ENCODE measurements around the gene LGALS9.

LGALS9 gene

GRCh38 chr17:27630607-27631410 is at the start of gene LGALS9:
TSS of gene LGALS9 (plus strand) at chr17:27631188. CDS start at chr17:27631266, 78 bp downstream.
- in situ Hi-C loops (cut with HindIII; ENCODE audit: low sequenced_read_pairs), result no loop called here

- in situ Hi-C loops (cut with HindIII; ENCODE audit: low sequenced_read_pairs), result no loop called here
These were observed 48.3 kb upstream of the LGALS9 start for GRCh38 chr17:27582696-27583095.

GRCh38 chr17:27585153-27585681 is 45.8 kb upstream of the LGALS9 start:
- in situ Hi-C loops (cut with HindIII; ENCODE audit: low sequenced_read_pairs), result no loop called here

GRCh38 chr17:27585792-27586191 is 45.2 kb upstream of the LGALS9 start:
- in situ Hi-C loops (cut with HindIII; ENCODE audit: low sequenced_read_pairs), result no loop called here

GRCh38 chr17:27586203-27586721 is 44.7 kb upstream of the LGALS9 start:
- in situ Hi-C loops (cut with HindIII; ENCODE audit: low sequenced_read_pairs), result no loop called here

GRCh38 chr17:27588354-27588753 is 42.6 kb upstream of the LGALS9 start:
- in situ Hi-C loops (cut with HindIII; ENCODE audit: low sequenced_read_pairs), result no loop called here

- in situ Hi-C loops (cut with HindIII; ENCODE audit: low sequenced_read_pairs), result no loop called here
These were observed 40.1 kb upstream of the LGALS9 start for GRCh38 chr17:27590864-27591263.

GRCh38 chr17:27591986-27592385 is 39.0 kb upstream of the LGALS9 start:
- in situ Hi-C loops (cut with HindIII; ENCODE audit: low sequenced_read_pairs), result no loop called here

- in situ Hi-C loops (cut with HindIII; ENCODE audit: low sequenced_read_pairs), result no loop called here
These were observed 37.6 kb upstream of the LGALS9 start for GRCh38 chr17:27593232-27593856.

- in situ Hi-C loops (cut with HindIII; ENCODE audit: low sequenced_read_pairs), result no loop called here
These were observed 37.1 kb upstream of the LGALS9 start for GRCh38 chr17:27593857-27594255.

- in situ Hi-C loops (cut with HindIII; ENCODE audit: low sequenced_read_pairs), result no loop called here
These were observed 35.8 kb upstream of the LGALS9 start for GRCh38 chr17:27595208-27595607.

GRCh38 chr17:27596096-27596495 is 34.9 kb upstream of the LGALS9 start:
- in situ Hi-C loops (cut with HindIII; ENCODE audit: low sequenced_read_pairs), result no loop called here

GRCh38 chr17:27596566-27597187 is 34.3 kb upstream of the LGALS9 start:
- in situ Hi-C loops (cut with HindIII; ENCODE audit: low sequenced_read_pairs), result no loop called here

GRCh38 chr17:27597188-27597580 is 33.8 kb upstream of the LGALS9 start:
- in situ Hi-C loops (cut with HindIII; ENCODE audit: low sequenced_read_pairs), result no loop called here

GRCh38 chr17:27597783-27598320 is 33.1 kb upstream of the LGALS9 start:
- in situ Hi-C loops (cut with HindIII; ENCODE audit: low sequenced_read_pairs), result no loop called here

GRCh38 chr17:27598337-27599050 is 32.5 kb upstream of the LGALS9 start:
- in situ Hi-C loops (cut with HindIII; ENCODE audit: low sequenced_read_pairs), result no loop called here

- in situ Hi-C loops (cut with HindIII; ENCODE audit: low sequenced_read_pairs), result no loop called here
These were observed 30.5 kb upstream of the LGALS9 start for GRCh38 chr17:27600471-27600870.

GRCh38 chr17:27601069-27601974 is 29.7 kb upstream of the LGALS9 start:
- in situ Hi-C loops (cut with HindIII; ENCODE audit: low sequenced_read_pairs), result no loop called here

- in situ Hi-C loops (cut with HindIII; ENCODE audit: low sequenced_read_pairs), result no loop called here
These were observed 29.0 kb upstream of the LGALS9 start for GRCh38 chr17:27601975-27602302.

Data from DLD1 (cell line).